ENCODE measurements around the gene BBX.

The BBX gene

DNA sequence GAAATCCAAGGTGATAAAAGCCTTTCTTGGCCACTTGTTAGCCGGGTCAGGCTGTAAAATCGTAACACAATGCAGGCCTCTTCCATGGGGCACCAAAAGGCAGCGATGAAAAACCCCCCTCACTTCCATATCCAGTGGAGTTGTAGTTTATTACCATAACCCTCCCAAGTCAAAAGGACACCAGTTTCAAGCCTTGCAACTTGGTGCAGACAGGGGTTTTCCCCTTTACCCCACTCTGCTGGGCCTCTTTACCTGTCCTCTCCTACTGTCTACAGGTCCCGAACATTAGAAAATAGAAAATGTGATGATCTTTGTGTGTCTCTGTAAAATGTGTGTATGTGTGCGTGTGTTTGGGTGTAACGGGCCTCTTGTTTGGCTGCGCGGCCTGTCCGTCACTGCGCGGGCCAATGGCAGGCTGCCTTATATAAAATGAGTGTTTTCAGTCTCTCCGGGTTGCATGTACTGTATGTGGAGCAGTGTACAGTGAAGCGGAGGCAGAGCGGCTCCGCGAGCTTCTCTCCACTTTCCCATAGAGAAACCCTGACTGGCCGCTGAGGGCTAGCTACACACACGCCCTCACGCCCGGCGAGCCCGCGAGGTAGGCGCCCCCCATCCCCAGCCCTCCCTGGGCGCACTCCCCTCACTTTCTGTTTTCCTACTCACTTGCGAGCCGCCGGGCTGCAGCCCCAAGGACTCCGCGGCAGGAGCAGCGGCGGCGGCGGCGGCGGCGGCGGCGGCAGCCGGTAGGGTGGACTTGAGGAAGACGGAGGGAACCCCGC lies at the start of gene BBX:
Gene BBX (plus strand): TSS at position 453 of the 779 bp plus-strand sequence. CDS start 187,499 bp downstream, outside the sequence.
- DNase-seq (ENCODE audit: low read depth in 1 of 2, low spot score in 1 of 2) = peak; percentile 82

DNA sequence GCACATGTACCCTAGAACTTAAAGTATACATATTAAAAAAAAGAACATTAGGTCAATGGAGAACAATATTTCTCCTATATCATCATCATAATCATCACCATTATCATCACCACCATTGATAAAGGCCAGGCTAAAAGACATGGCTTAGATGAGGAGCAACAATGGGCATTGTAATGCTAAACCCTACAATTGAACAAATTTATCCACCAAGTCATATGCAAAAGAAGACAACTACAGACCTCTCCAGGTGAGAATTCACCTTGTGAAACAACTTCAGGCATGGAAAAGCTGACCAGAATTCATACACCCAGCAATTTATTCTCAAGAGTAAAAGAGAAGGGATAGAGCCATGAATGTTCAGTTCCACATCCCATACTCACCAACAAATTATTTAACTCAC lies 46.3 kb upstream of the BBX start:
- no peak for DNase-seq (ENCODE audit: low read depth in 1 of 2, low spot score in 1 of 2)

DNA sequence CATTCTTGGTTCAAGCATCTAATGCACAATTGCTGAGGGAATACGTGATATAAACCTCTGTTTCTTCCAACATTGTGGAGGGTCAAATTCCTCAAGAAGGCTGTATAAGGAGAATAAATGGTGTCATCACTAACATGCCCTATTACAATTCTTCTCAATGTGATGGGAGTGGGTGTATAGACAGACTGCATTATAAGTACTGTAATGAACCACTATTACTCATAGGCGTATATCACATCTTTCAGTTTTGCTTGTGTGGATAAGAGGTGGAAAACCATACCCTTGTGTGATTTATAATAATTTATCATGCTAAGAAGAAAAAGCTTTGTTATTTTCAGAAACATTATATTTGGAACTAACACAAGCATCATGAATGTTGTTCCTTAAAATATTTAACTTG lies 35.3 kb upstream of the BBX start:
- no peak for DNase-seq (ENCODE audit: low read depth in 1 of 2, low spot score in 1 of 2)

DNA sequence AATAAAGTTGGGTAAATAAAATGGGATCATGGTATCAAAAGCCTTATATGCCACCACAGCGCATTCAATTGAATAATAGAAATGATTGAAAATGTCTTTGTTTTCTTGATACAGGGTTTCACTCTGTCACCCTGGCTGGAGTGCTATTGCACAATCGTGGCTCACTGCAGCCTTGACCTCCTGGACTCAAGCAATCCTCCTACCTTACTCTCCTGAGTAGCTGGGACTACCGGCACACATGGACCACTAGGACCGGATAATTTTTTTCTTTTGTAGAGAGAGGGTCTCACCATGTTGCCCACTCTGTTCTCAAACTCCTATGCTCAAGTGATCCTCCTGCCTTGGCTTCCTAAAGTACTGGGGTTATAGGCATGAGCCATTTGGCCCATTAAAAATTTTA lies 33.8 kb upstream of the BBX start:
- no peak for DNase-seq (ENCODE audit: low read depth in 1 of 2, low spot score in 1 of 2)

DNA sequence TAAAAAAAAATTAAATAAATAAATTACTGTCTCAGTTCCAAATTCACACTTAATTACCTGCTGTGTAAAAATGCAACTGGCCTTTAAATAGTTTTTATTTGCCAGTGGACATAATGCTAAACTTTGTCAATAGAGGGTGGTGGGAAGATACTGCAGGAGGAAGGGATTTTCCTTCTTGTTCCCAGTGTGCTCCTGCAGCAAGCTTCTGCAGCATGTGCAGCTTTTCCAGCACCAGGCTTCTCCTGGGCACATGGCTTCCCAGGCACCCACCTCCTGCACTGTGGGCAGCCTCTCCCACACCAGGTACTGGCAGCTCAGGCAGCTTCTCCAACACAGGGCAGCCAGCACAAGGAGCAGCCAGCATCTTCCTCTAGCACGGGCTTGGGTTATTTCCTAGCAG lies 29.6 kb upstream of the BBX start:
- DNase-seq (ENCODE audit: low read depth in 1 of 2, low spot score in 1 of 2) = no peak

DNA sequence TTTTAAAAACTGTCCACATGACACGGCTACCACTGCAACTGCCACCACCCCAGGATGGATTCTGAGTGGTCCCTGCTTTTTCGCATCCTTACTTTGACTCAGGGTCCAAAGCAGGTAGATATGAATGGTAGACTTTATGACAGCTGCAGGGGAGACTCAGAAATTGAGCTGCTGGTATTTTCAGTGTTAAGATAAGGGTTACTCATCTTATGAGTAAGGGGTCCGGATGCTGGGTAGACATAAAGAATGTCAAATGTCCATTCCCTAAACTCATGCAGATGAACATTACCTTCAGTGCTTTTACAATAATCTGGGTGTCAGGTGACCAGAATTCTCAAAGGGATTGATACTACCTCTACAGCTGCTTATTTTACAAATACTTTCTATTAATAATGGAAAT lies 25.9 kb upstream of the BBX start:
- DNase-seq (ENCODE audit: low read depth in 1 of 2, low spot score in 1 of 2) = no peak

DNA sequence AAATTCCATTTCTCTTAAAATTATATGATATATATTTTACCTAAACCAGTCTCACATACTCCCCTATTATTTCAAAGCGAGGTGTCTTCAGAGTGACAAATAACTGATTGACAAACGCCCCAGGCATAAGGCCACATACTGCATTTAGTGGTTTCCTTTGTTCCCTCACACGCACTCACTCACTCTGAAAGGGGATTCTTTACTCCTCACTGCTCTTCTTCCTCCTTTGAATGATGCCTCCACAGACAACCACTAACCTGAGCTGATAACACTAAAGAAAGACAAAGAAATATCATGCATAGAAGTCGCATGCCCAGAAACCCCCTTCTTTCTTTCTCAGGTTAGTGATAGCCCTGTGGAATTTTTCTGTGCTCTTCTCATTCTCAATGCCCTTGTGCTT lies 24.1 kb upstream of the BBX start:
- no peak for DNase-seq (ENCODE audit: low read depth in 1 of 2, low spot score in 1 of 2)

DNA sequence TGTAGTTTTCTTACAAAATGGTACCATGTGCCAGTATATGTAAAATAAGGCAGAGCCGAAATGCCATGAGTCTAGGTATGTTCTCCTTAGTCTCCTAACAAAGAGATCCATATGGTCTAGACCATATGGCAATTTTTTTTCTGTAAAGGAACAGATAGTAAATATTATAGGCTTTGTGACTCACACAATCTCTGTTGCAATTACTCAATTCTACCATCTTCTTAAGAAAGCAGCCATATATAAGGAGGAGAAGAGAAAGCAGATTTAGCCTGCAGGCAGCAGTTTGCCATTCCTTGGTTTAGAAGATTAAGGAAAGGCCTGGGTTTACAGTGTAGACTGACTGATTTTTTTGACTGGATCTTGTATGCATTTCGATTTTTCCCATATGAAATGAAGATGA lies 16.3 kb upstream of the BBX start:
- DNase-seq (ENCODE audit: low read depth in 1 of 2, low spot score in 1 of 2) = no peak

DNA sequence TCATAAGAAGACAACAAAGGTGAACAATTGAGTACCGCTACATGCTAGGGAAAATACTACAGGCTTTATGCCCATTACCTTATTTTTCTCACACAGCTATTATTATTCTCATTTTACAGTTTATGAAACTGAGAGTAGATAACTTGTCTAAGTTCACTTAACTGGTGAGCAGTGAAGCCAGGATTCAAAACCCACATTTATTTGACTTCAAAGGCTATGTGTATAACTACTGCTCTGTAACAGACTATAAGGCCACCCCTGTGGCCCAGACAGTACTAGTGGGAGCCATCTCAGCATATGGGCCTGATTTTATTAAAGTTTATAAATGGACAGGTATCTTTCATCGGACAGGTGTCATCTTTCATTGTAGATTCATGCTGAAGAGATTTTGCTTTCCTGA lies 14.4 kb upstream of the BBX start:
- DNase-seq (ENCODE audit: low read depth in 1 of 2, low spot score in 1 of 2) = no peak

DNA sequence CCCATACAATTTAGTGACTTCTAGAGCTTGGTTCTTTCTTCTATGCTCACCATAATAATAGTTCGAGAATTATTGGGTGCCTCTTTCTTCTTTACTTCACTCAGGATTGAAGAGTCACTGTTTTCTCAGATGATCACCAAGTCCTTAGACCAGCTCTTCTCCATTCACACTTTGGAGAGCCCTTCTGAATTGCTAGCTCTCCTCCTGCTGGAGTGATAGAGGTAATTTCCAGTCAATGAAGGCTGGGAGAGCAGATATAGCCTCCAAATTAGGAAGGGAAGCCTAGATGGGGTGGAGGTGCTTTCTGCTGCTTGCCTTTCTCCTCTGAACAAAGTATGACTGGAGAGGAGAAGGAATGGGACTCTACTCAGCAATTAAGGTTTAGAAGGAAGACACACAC lies 10.7 kb upstream of the BBX start:
- DNase-seq (ENCODE audit: low read depth in 1 of 2, low spot score in 1 of 2) = no peak

DNA sequence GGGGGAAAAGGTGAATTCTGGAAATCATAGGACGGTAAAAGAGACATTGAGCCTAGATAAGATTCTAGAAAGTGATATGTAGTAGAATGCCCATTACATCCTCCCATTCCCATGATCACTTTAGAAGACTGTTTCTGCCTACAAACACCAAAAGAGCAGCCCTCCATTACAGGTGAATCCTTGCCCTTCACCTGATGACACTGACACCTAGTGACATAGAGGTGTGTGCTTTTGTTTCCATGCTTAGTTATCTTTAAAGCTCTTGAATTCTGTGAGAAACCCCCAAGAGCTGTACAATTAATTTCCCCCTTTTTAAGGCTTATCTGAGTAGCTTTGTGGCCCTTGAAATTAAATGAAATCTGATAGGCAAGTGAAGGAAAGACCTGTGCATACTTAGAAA lies 8.3 kb upstream of the BBX start:
- DNase-seq (ENCODE audit: low read depth in 1 of 2, low spot score in 1 of 2) = no peak

DNA sequence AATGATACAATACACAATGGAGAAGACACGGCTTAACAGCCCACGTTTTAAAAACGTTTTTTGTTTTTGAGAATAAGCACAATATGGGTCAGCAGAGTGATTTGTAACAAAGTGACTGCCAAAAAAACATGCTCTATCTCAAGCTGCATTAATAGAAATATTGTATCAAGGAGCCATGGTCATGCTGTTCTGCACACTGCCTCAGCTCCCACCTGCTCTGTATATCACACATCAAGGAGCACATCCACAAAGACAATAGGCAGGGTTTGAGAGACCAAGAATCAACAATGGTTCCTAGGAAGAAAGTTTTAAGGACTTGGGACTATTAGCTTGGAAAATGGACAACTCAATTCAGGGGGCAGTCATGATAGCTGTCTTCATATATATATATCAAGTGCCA lies 6.3 kb upstream of the BBX start:
- DNase-seq (ENCODE audit: low read depth in 1 of 2, low spot score in 1 of 2) = no peak

DNA sequence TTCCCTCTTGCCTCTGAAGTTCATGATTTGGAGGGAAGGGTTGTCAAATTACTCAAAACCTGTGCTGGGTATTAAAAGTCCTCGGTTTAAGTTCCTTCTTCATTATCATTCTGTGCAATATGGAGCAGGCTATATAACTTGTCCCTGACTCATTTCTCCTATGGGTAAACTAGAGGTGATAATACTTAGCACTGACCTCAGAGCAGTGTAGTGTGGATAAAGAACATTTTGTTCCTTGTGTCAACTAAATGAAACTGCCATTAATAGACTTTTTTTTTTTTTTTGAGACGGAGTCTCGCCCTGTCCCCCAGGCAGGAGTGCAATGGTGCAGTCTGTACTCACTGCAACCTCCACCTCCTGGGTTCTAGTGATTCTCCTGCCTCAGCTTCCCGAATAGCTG lies 2.2 kb upstream of the BBX start:
- no peak for DNase-seq (ENCODE audit: low read depth in 1 of 2, low spot score in 1 of 2)

DNA sequence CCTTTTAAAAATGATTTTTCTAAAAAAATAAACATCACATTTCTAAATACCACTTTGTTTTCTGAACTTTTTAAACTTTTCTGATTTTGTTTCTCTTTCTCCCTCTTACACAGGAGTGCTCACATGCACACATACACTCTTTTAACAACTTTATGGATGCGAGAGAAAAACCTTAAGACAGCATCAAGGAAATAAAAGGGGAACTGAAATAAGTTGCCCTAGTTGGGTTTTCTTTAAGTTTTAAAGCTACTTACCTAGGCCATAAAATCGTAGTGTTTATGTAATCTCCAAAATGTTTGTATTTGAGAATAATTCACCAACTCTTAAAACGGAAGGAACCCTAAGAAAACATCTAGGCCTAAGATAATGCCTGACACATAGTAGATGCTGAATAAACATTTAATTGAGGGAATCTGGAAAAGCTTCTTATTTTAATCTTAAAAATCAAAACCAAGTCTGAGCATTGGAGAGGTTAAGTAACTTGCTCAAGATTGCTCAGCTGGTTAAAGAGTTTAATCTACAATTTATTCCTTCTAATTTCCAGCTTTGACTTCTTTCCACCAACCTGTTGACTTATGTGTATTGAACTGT lies 1.2 kb upstream of the BBX start:
- no peak for DNase-seq (ENCODE audit: low read depth in 1 of 2, low spot score in 1 of 2)

DNA sequence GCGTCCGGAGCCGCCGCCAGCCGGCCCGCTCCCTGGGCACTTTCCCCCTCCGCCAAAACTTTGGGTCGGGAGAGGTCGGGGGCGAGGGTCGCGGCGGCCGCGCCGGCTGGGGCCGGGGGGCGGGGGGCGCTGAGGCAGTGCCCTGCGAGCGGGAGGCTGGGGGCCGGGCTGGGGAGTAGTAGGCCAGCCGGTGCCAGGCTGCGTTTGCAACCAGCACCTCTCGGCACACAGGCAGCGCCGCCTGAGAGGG lies 452 bp downstream of the BBX start:
- peak in 1 of 2 donors; percentile 16 for DNase-seq (ENCODE audit: low read depth in 1 of 2, low spot score in 1 of 2)

DNA sequence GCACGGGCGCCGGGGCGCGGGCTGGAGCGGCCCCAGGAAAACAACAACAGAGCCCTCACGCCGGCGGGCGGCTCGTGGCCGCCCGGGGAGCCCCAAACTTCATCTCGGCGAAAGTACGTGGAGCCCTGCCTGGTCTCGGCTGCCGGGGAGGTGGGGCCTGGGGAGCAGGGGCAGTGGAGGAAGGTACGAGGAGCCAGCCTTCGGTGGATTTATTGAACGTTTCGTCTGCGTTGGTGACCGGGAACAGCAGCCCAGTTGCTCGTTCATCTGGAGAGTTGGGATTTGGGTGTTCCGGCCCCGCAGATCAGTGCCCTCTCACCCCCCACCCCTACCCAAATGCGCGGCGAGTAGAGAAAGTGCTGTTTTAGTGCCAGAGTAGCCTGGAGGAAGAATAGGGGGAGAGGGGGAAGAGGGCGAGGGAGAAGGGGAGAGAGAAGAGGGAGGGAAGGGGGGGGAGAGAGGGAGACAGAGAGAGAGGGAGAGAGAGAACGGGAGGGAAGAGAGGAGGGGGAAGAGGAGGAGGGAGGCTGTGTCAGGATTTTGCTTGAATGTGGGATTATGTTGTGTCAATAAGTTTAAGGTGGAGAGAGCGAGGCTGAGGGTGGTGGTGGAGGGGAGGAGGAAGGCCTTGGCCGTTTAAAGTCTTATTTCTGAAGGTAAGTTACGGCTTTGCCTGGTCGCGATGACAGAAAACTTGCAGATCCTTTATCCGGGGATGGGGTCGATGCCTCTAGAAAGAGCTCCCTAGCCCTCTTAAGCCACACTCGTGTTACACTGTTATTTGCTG lies 970 bp downstream of the BBX start:
- DNase-seq (ENCODE audit: low read depth in 1 of 2, low spot score in 1 of 2) = peak; percentile 13 to 32

DNA sequence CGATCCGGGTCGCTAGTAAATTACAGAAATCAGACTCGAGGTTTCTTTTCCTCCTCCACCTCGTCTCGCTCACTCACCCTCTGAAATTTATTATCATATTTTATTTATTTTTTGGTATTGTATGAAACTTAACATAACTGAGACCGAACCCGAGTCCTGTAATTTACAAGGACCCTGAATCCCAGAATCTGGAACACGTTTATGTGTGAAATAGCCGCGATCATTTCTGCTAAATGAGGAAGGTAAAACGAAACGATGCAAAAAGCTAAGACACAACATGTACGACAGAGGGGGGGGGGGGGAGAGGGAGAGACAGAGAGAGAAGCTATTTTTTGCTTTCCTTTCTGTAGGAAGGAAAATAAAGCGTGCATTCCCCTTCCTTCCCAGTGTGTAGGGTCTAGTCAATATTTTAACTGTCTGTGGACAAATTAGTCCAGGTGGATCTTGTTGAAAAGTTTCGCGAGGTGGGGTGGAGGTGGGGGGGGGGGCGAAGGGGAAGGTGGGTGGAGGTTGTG lies 1.6 kb downstream of the BBX start:
- no peak for DNase-seq (ENCODE audit: low read depth in 1 of 2, low spot score in 1 of 2)

DNA sequence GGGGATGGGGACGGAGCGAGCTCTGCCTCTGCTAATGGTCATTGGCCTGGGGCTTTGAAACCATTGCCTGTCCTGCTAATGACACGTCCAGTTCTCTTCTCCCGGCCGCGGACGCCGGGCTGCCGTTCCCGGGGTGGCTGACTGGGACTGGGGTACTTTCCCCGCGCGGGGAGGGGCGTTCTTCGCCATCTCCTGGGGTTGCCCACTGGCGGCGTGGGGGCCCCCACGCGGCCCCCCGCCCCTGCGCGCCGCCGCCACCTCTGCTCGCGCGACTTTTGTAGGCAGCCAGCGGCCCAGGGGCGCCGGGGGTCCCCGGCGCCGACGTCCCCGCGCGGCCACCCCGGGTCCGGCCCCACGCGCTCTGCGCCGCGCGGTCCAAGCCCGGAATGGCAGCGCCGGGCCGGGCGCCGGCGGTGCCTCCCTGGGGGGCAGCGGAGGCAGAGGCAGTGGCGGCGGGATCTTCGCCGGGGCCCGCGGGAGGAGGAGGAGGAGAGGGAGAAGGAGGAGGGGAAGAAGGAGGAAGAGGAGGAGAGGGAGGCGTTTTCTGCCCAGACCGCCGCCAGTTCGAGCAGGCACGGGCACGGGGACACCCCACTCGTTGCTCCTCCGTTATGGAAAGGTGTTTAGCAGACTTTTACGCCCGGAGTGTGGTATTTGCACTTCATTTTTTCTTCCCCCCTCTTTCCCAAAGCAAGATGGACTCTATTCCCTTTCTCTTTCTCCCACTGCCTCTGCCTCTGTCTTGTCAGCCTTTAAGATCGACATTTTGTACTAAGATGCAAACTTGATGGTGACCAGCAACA lies 2.3 kb downstream of the BBX start:
- peak in 1 of 2 donors; percentile 36 for DNase-seq (ENCODE audit: low read depth in 1 of 2, low spot score in 1 of 2)

DNA sequence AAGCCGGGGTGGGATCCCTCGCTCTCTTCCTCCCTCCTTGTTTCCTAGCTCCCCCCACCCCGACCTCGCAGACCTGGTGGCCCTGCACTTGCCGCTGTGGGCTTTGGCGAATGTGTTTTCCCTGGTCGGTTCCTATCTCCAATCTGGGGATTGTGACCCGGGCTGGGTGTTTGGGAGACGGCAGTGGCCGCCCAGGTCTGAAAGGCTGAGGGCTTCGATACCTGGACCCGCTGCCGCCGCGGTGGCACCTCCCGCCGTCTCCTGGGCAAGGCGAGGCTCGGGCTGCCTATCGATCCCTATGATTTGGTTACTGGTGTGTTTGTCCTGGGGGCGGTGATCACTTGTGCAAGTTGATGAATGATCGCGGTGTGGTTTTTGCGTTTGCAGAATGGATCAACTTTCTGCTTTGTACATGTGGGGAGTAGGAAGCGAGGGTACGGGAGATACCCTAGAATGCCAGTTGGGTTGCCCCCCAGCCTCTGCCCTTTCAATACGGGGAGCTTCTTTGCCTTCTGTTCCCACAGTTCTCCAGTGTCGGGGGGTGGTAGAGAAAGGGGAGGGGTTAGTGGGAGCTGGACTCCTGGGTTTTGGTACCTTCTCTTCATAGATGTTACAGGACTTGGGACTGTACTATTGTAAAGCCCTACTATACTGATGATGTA lies 3.0 kb downstream of the BBX start:
- DNase-seq (ENCODE audit: low read depth in 1 of 2, low spot score in 1 of 2) = no peak

DNA sequence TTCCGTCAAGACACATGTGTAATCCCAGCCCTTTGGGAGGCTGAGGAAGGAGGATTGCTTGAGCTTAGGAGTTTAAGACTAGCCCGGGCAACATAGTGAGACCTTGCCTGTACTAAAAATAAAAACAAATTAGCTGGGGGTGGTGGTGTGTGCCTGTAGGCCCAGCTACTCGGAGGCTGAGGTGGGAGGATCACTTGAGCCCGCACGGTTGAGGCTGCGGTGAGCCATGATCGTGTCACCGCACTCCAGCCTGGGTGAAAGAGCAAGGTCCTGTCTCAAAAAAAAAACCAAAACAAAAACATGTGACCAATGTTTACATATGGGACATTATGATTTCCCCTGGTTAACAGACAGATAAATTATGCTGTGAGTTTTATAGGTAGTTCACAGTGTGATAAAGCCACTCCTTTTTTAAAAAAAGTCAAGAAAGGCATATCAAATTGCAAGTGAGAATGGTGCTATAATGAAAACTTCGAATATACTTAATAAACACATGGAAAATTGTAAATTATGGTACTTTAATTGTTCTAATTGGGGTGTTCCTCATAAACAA lies 9.2 kb downstream of the BBX start:
- no peak for DNase-seq (ENCODE audit: low read depth in 1 of 2, low spot score in 1 of 2)

DNA sequence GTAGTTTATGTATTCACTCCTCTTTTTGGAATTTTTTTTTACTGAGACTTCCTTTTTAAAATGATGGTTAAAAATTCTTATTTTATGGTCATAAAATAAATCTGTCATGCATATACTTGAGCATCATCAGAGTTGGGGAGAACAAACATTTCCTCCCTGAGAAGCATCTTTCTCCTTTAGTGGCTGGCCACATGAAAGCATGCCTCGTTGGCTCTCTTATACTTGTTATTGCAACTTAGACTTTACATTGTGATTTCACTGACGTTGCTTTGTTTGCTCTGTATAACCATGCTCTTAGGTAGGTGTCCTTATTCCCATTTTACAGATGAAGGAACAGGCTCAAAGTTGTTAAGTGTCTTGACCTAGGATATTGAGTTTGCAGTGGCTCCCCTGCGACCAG lies 18.1 kb downstream of the BBX start:
- DNase-seq (ENCODE audit: low read depth in 1 of 2, low spot score in 1 of 2) = no peak
